Measurements from ENCODE around the gene PARVB.
A peak's percentile ranks its signal among the peaks of the same experiment; 100 is the strongest.

Gene PARVB

GRCh38 chr22:44158816-44159215, 134.7 kb downstream of the PARVB start:
- DNase-seq (ENCODE audit: low read depth, low spot score) = no peak
- no peaks in the 10 kb centered on the region for H3K36me3 ChIP-seq (ENCODE audit: insufficient read depth, insufficient read length, low read length)
- peaks cover 13% of the 10 kb centered on the region for H3K4me1 ChIP-seq (ENCODE audit: insufficient read depth, insufficient read length)
- no peak overlapping the region for H3K9ac ChIP-seq (ENCODE audit: insufficient read length, low read depth)
- TF ChIP-seq SUZ12 (IDR thresholded peaks at IDR 0.05; ENCODE audit: extremely low read depth, insufficient read depth, insufficient read length) = no peak
- TF ChIP-seq ZNF274 (IDR thresholded peaks at IDR 0.05; ENCODE audit: low read depth, low read length) = no peak
- no peak for TF ChIP-seq YY1 (IDR thresholded peaks at IDR 0.05; ENCODE audit: insufficient read depth, insufficient read length)
- no peak overlapping the region for H3K4me3 ChIP-seq (ENCODE audit: insufficient read length, low read depth)
- H3K27me3 ChIP-seq (ENCODE audit: insufficient read depth, insufficient read length) = no peaks in the 10 kb centered on the region
- H3K9me3 ChIP-seq (ENCODE audit: insufficient read depth, low read length) = no peaks in the 10 kb centered on the region

DNA sequence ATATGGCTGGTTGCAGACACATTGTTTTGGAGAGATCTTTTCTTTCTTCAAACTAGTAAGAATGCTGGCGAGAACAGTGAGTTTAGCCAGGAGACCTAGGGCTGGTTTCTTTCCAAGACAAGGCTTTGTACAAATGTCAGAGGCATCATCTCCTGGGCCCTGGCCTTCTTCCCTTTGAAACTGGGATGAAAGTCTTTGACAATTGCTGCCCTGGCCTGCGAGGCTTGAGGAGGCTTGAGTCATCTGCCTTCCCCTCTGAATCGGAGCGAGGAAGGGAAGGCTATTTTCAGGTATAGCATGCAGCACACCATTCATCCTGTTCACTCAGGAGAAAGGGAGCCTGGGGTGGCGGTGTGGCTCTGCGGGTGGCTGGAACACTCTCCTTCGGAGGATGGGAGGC, 135.1 kb downstream of the PARVB start:
- H3K4me3 ChIP-seq (ENCODE audit: insufficient read length, low read depth) = no peak overlapping the region
- no peaks in the 10 kb centered on the region for H3K36me3 ChIP-seq (ENCODE audit: insufficient read depth, insufficient read length, low read length)
- TF ChIP-seq SUZ12 (IDR thresholded peaks at IDR 0.05; ENCODE audit: extremely low read depth, insufficient read depth, insufficient read length) (no peak), ZNF274 (IDR thresholded peaks at IDR 0.05; ENCODE audit: low read depth, low read length) (no peak), YY1 (IDR thresholded peaks at IDR 0.05; ENCODE audit: insufficient read depth, insufficient read length) (no peak)
- H3K27me3 ChIP-seq (ENCODE audit: insufficient read depth, insufficient read length) = no peaks in the 10 kb centered on the region
- H3K9ac ChIP-seq (ENCODE audit: insufficient read length, low read depth) = no peak overlapping the region
- DNase-seq (ENCODE audit: low read depth, low spot score) = no peak
- H3K9me3 ChIP-seq (ENCODE audit: insufficient read depth, low read length) = no peaks in the 10 kb centered on the region
- H3K4me1 ChIP-seq (ENCODE audit: insufficient read depth, insufficient read length) = peaks cover 13% of the 10 kb centered on the region

- no peak overlapping the region for H3K4me3 ChIP-seq (ENCODE audit: insufficient read length, low read depth)
- H3K27me3 ChIP-seq (ENCODE audit: insufficient read depth, insufficient read length) = no peaks in the 10 kb centered on the region
- peaks cover 13% of the 10 kb centered on the region for H3K4me1 ChIP-seq (ENCODE audit: insufficient read depth, insufficient read length)
- no peaks in the 10 kb centered on the region for H3K36me3 ChIP-seq (ENCODE audit: insufficient read depth, insufficient read length, low read length)
- no peak overlapping the region for H3K9ac ChIP-seq (ENCODE audit: insufficient read length, low read depth)
- no peak for TF ChIP-seq SUZ12 (IDR thresholded peaks at IDR 0.05; ENCODE audit: extremely low read depth, insufficient read depth, insufficient read length)
- no peak for TF ChIP-seq YY1 (IDR thresholded peaks at IDR 0.05; ENCODE audit: insufficient read depth, insufficient read length)
- no peak for TF ChIP-seq ZNF274 (IDR thresholded peaks at IDR 0.05; ENCODE audit: low read depth, low read length)
- no peaks in the 10 kb centered on the region for H3K9me3 ChIP-seq (ENCODE audit: insufficient read depth, low read length)
- DNase-seq (ENCODE audit: low read depth, low spot score) = no peak
Measured at GRCh38 chr22:44159811-44160210, 135.7 kb downstream of the PARVB start.

DNA sequence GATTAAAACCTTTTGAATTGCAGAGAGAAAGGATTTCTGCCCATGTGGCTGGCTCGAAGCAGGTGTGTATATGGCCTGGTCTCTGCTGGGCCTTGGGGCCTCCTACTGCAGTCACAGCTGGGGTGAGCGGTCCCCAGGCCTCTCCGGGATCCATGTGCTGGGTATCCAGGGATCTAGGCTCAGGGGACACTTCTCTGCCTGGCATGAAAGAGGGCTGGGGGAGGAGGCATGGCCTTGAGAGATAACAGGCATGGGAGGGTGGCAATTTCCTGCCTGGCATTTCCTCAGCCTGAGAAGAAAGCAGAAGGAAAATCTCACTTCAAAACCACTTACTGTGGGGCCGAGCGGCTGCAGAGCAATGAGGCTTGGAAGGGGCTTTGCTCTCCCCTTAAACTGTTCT, 136.3 kb downstream of the PARVB start:
- Histone ChIP-seq H3K9ac (ENCODE audit: insufficient read length, low read depth) (no peak overlapping the region), H3K36me3 (ENCODE audit: insufficient read depth, insufficient read length, low read length) (no peaks in the 10 kb centered on the region), H3K9me3 (ENCODE audit: insufficient read depth, low read length) (no peaks in the 10 kb centered on the region), H3K27me3 (ENCODE audit: insufficient read depth, insufficient read length) (no peaks in the 10 kb centered on the region), H3K4me3 (ENCODE audit: insufficient read length, low read depth) (no peak overlapping the region), H3K4me1 (ENCODE audit: insufficient read depth, insufficient read length) (peaks cover 13% of the 10 kb centered on the region)
- no peak for TF ChIP-seq SUZ12 (IDR thresholded peaks at IDR 0.05; ENCODE audit: extremely low read depth, insufficient read depth, insufficient read length)
- no peak for TF ChIP-seq YY1 (IDR thresholded peaks at IDR 0.05; ENCODE audit: insufficient read depth, insufficient read length)
- TF ChIP-seq ZNF274 (IDR thresholded peaks at IDR 0.05; ENCODE audit: low read depth, low read length) = no peak
- DNase-seq (ENCODE audit: low read depth, low spot score) = no peak

- H3K9ac ChIP-seq (ENCODE audit: insufficient read length, low read depth) = peak overlapping the region; percentile 32
- TF ChIP-seq YY1 (IDR thresholded peaks at IDR 0.05; ENCODE audit: insufficient read depth, insufficient read length) (no peak), ZNF274 (IDR thresholded peaks at IDR 0.05; ENCODE audit: low read depth, low read length) (no peak), SUZ12 (IDR thresholded peaks at IDR 0.05; ENCODE audit: extremely low read depth, insufficient read depth, insufficient read length) (no peak)
- no peaks in the 10 kb centered on the region for H3K27me3 ChIP-seq (ENCODE audit: insufficient read depth, insufficient read length)
- peaks cover 16% of the 10 kb centered on the region for H3K4me1 ChIP-seq (ENCODE audit: insufficient read depth, insufficient read length)
- no peak overlapping the region for H3K4me3 ChIP-seq (ENCODE audit: insufficient read length, low read depth)
- H3K36me3 ChIP-seq (ENCODE audit: insufficient read depth, insufficient read length, low read length) = no peaks in the 10 kb centered on the region
- DNase-seq (ENCODE audit: low read depth, low spot score) = no peak
- no peaks in the 10 kb centered on the region for H3K9me3 ChIP-seq (ENCODE audit: insufficient read depth, low read length)
Measured at GRCh38 chr22:44161673-44162072, 137.6 kb downstream of the PARVB start.

GRCh38 chr22:44162960-44163359, 138.9 kb downstream of the PARVB start:
- no peak overlapping the region for H3K9ac ChIP-seq (ENCODE audit: insufficient read length, low read depth)
- DNase-seq (ENCODE audit: low read depth, low spot score) = no peak
- H3K4me1 ChIP-seq (ENCODE audit: insufficient read depth, insufficient read length) = peaks cover 18% of the 10 kb centered on the region
- H3K4me3 ChIP-seq (ENCODE audit: insufficient read length, low read depth) = no peak overlapping the region
- H3K9me3 ChIP-seq (ENCODE audit: insufficient read depth, low read length) = no peaks in the 10 kb centered on the region
- TF ChIP-seq ZNF274 (IDR thresholded peaks at IDR 0.05; ENCODE audit: low read depth, low read length) = no peak
- no peak for TF ChIP-seq YY1 (IDR thresholded peaks at IDR 0.05; ENCODE audit: insufficient read depth, insufficient read length)
- TF ChIP-seq SUZ12 (IDR thresholded peaks at IDR 0.05; ENCODE audit: extremely low read depth, insufficient read depth, insufficient read length) = no peak
- H3K36me3 ChIP-seq (ENCODE audit: insufficient read depth, insufficient read length, low read length) = no peaks in the 10 kb centered on the region
- no peaks in the 10 kb centered on the region for H3K27me3 ChIP-seq (ENCODE audit: insufficient read depth, insufficient read length)

DNA sequence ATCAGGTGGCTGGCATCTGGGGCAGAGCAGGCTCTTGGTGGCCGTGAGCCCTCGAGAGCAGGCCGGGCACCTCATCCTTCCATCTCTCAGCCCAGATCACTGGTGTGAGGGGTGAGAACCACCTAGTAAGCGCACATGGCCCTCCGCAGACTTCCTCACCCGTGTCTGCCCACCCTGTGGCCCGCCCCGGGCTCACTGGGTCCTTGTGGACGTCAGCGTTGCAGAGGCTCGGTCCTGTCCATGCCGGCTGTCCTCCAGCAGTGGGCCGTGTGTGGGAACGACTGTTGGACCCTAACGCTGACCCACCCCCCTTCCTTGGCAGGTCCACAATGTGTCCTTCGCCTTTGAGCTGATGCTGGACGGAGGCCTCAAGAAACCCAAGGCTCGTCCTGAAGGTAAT, 139.4 kb downstream of the PARVB start:
- TF ChIP-seq SUZ12 (IDR thresholded peaks at IDR 0.05; ENCODE audit: extremely low read depth, insufficient read depth, insufficient read length) = no peak
- no peak for TF ChIP-seq YY1 (IDR thresholded peaks at IDR 0.05; ENCODE audit: insufficient read depth, insufficient read length)
- no peak for TF ChIP-seq ZNF274 (IDR thresholded peaks at IDR 0.05; ENCODE audit: low read depth, low read length)
- DNase-seq (ENCODE audit: low read depth, low spot score) = no peak
- Histone ChIP-seq H3K27me3 (ENCODE audit: insufficient read depth, insufficient read length) (no peaks in the 10 kb centered on the region), H3K9ac (ENCODE audit: insufficient read length, low read depth) (no peak overlapping the region), H3K4me3 (ENCODE audit: insufficient read length, low read depth) (no peak overlapping the region), H3K9me3 (ENCODE audit: insufficient read depth, low read length) (no peaks in the 10 kb centered on the region), H3K36me3 (ENCODE audit: insufficient read depth, insufficient read length, low read length) (no peaks in the 10 kb centered on the region), H3K4me1 (ENCODE audit: insufficient read depth, insufficient read length) (peaks cover 20% of the 10 kb centered on the region)

Data from NT2/D1 (cell line).